B cell (primary cell): ENCODE data around the gene TLE6.

Experiments
- EZH2 ChIP-seq: IDR thresholded peaks from 2 replicates; pipeline ENCODE4 v1.6.1; 2012; ENCODE audit warnings: borderline replicate concordance, low read depth, mild to moderate bottlenecking, moderate library complexity, low read length; ENCODE audit not compliant: insufficient read depth, poor library complexity, severe bottlenecking
- TF ChIP-seq, protein P1 (sequence below): fragments of 200-600 bp; IDR thresholded peaks from one replicate; pipeline ENCODE4 v1.8.0; 2022; ENCODE audit warnings: antibody characterized with exemption, mild to moderate bottlenecking

GRCh38 chr19:2967972-2968371 is 9.4 kb upstream of the TLE6 start:
- TF ChIP-seq, protein P1, sequence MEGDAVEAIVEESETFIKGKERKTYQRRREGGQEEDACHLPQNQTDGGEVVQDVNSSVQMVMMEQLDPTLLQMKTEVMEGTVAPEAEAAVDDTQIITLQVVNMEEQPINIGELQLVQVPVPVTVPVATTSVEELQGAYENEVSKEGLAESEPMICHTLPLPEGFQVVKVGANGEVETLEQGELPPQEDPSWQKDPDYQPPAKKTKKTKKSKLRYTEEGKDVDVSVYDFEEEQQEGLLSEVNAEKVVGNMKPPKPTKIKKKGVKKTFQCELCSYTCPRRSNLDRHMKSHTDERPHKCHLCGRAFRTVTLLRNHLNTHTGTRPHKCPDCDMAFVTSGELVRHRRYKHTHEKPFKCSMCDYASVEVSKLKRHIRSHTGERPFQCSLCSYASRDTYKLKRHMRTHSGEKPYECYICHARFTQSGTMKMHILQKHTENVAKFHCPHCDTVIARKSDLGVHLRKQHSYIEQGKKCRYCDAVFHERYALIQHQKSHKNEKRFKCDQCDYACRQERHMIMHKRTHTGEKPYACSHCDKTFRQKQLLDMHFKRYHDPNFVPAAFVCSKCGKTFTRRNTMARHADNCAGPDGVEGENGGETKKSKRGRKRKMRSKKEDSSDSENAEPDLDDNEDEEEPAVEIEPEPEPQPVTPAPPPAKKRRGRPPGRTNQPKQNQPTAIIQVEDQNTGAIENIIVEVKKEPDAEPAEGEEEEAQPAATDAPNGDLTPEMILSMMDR, result no peak
- no peak for TF ChIP-seq EZH2
